HEK293T (cell line): ENCODE measurements around the gene PPFIA3.

ENCODE experiments used
- BHLHE40 ChIP-seq: fragments of 450-650 bp; IDR thresholded peaks from 2 replicates; pipeline ENCODE4 v1.6.1; 2016; ENCODE audit warnings: mild to moderate bottlenecking, moderate library complexity, borderline replicate concordance
- CTBP1 ChIP-seq: fragments of 450-650 bp; IDR thresholded peaks from 2 replicates; pipeline ENCODE4 v1.6.1; 2016; ENCODE audit warnings: borderline replicate concordance
- FOXA1 ChIP-seq: fragments of 450-650 bp; IDR thresholded peaks from 2 replicates; pipeline ENCODE4 v1.6.1; 2016; ENCODE audit warnings: mild to moderate bottlenecking
- FOXM1 ChIP-seq: fragments of 450-650 bp; IDR thresholded peaks from 2 replicates; pipeline ENCODE4 v1.6.1; 2017; ENCODE audit warnings: mild to moderate bottlenecking, borderline replicate concordance
- NFRKB ChIP-seq: fragments of 450-650 bp; IDR thresholded peaks from 2 replicates; pipeline ENCODE4 v1.6.1; 2016; ENCODE audit warnings: mild to moderate bottlenecking, moderate library complexity
- SP1 ChIP-seq: fragments of 450-650 bp; IDR thresholded peaks from 2 replicates; pipeline ENCODE4 v1.6.1; 2017

- TF ChIP-seq CTBP1: no peak
- no peak for TF ChIP-seq NFRKB
- TF ChIP-seq BHLHE40: no peak
- no peak for TF ChIP-seq SP1
- no peak for TF ChIP-seq FOXA1
- TF ChIP-seq FOXM1: no peak
Measured at GRCh38 chr19:49168421-49168820, 49.1 kb downstream of the PPFIA3 start.
